Mesothelial cell of epicardium (in vitro differentiated cells): ENCODE results near the gene EIF4G1. TPM values are rescaled to one million over a fixed set of nuclear protein-coding genes. Genes with fewer than 3 reads are reported as not detected.
A peak's percentile ranks its signal among the peaks of the same experiment; 100 is the strongest.

Experiments used
- DNase-seq, 2 experiments: peaks; one replicate each; pipeline ENCODE4 v3.0.0; 2021; ENCODE audit warnings: low spot score in 2 of 2; ENCODE audit not compliant: unreplicated experiment in 2 of 2
- H3K27ac Mint-ChIP-seq: 2 replicates; pipeline ENCODE4 v1.8.0; 2021; ENCODE audit warnings: mixed read lengths
- H3K27me3 Mint-ChIP-seq: 2 replicates; pipeline ENCODE4 v1.8.0; 2021; ENCODE audit warnings: low read depth, mixed read lengths
- H3K36me3 Mint-ChIP-seq: 2 replicates; pipeline ENCODE4 v1.8.0; 2021; ENCODE audit warnings: mixed read lengths
- H3K4me1 Mint-ChIP-seq: 2 replicates; pipeline ENCODE4 v1.8.0; 2021; ENCODE audit warnings: mixed read lengths
- H3K4me3 Mint-ChIP-seq: 2 replicates; pipeline ENCODE4 v1.8.0; 2021; ENCODE audit warnings: mild to moderate bottlenecking, moderate library complexity, mixed read lengths
- H3K9me3 Mint-ChIP-seq: 2 replicates; pipeline ENCODE4 v1.8.0; 2021; ENCODE audit warnings: mixed read lengths
- CTCF ChIP-seq: fragments of 200-600 bp; sonication (generic); IDR thresholded peaks from one replicate; pipeline ENCODE4 v1.5.0; 2021; ENCODE audit warnings: antibody characterized with exemption; ENCODE audit not compliant: unreplicated experiment
- total RNA-seq: library from RNA; stranded (reverse); gene quantifications from 3 replicates; pipeline ENCODE4 v1.2.1, GENCODE V29; 2021

Gene EIF4G1
- total RNA-seq, 1 donor from 2014 or later: 364 TPM

- H3K36me3 Mint-ChIP-seq: peaks cover 17% of the 10 kb centered on the region
- no peaks in the 10 kb centered on the region for H3K27me3 Mint-ChIP-seq
- TF ChIP-seq CTCF: peak; percentile 26
- H3K4me1 Mint-ChIP-seq: peaks cover 28% of the 10 kb centered on the region
- peak; percentile 93 to 97 for DNase-seq
- H3K9me3 Mint-ChIP-seq: no peaks in the 10 kb centered on the region
- peak overlapping the region; percentile 91 for H3K4me3 Mint-ChIP-seq
- peak overlapping the region; percentile 98 for H3K27ac Mint-ChIP-seq
Measured at GRCh38 chr3:184362668-184363546, 48.5 kb downstream of the EIF4G1 start.

GRCh38 chr3:184366619-184367289 lies 52.3 kb downstream of the EIF4G1 start:
- Mint-ChIP-seq H3K4me3 (no peak overlapping the region), H3K27ac (peak overlapping the region; percentile 66), H3K36me3 (peaks cover 22% of the 10 kb centered on the region), H3K27me3 (no peaks in the 10 kb centered on the region), H3K9me3 (no peaks in the 10 kb centered on the region), H3K4me1 (peaks cover 18% of the 10 kb centered on the region)
- no peak for DNase-seq
- no peak for TF ChIP-seq CTCF

- TF ChIP-seq CTCF: no peak
- Mint-ChIP-seq H3K4me1 (peaks cover 26% of the 10 kb centered on the region), H3K27me3 (peaks cover 4% of the 10 kb centered on the region), H3K9me3 (no peaks in the 10 kb centered on the region), H3K36me3 (peaks cover 22% of the 10 kb centered on the region), H3K4me3 (no peak overlapping the region), H3K27ac (no peak overlapping the region)
- no peak for DNase-seq
Measured at GRCh38 chr3:184368116-184368515, 53.7 kb downstream of the EIF4G1 start.

GRCh38 chr3:184368586-184369183 lies 54.3 kb downstream of the EIF4G1 start:
- peaks cover 26% of the 10 kb centered on the region for H3K4me1 Mint-ChIP-seq
- H3K27ac Mint-ChIP-seq: no peak overlapping the region
- no peaks in the 10 kb centered on the region for H3K9me3 Mint-ChIP-seq
- no peak for TF ChIP-seq CTCF
- no peak overlapping the region for H3K4me3 Mint-ChIP-seq
- H3K27me3 Mint-ChIP-seq: peaks cover 4% of the 10 kb centered on the region
- no peak for DNase-seq
- peaks cover 22% of the 10 kb centered on the region for H3K36me3 Mint-ChIP-seq

GRCh38 chr3:184371570-184372018 lies 57.2 kb downstream of the EIF4G1 start:
- peaks cover 13% of the 10 kb centered on the region for H3K4me1 Mint-ChIP-seq
- no peak overlapping the region for H3K4me3 Mint-ChIP-seq
- no peaks in the 10 kb centered on the region for H3K9me3 Mint-ChIP-seq
- H3K36me3 Mint-ChIP-seq: peaks cover 14% of the 10 kb centered on the region
- DNase-seq: peak in 1 of 2 experiments; percentile 73
- TF ChIP-seq CTCF: peak; percentile 79
- H3K27me3 Mint-ChIP-seq: peaks cover 20% of the 10 kb centered on the region
- no peak overlapping the region for H3K27ac Mint-ChIP-seq
